HCT116 (cell line): ENCODE results near the gene LTBP4. TPM values are rescaled to one million over a fixed set of nuclear protein-coding genes. Genes with fewer than 3 reads are reported as not detected.

Experiments used
- ATAC-seq: fragments of 200-7000 bp; cut with Tn5 transposase; 2 replicates; pipeline ENCODE4 v1.9.1; 2020; ENCODE audit warnings: mild to moderate bottlenecking, moderate library complexity
- BruUV-seq: library from RNA; stranded (reverse); fragments of 400-500 nt; replicated peaks from 2 replicates; lab custom pipeline; 2021; lab: Mats Ljungman, UMichigan
- CTCF ChIA-PET: fragments of 300-600 bp; sonication (Branson Sonifier 250); formaldehyde crosslinking; loops from one replicate; lab custom pipeline; 2021; ENCODE audit warnings: antibody characterized with exemption; lab: Charles Lee
- POLR2A ChIA-PET: fragments of 300-600, 350-600 bp; sonication (Branson Sonifier 250); formaldehyde crosslinking; loops from one replicate; lab custom pipeline; 2021; ENCODE audit warnings: antibody characterized with exemption; lab: Charles Lee
- RAD21 ChIA-PET, 2 experiments: fragments of 300-600 bp; sonication (Branson Sonifier 250); formaldehyde crosslinking; loops; one replicate each; lab custom pipeline; 2023; ENCODE audit warnings: low total read pairs in 2 of 2; ENCODE audit not compliant: uncharacterized antibody in 2 of 2, unreplicated experiment in 2 of 2, low non-redundant PET in 1 of 2; lab: Charles Lee
- DNase-seq: peaks from one replicate; pipeline ENCODE4 v3.0.0-alpha.2; 2010; ENCODE audit warnings: low read depth, low spot score
- H2AFZ ChIP-seq: fragments of 200-600 bp; shearing (Covaris generic), sonication (generic); 2 replicates; pipeline ENCODE4 v1.6.1; 2017; ENCODE audit warnings: low read depth, mixed run types, mixed read lengths, antibody characterized with exemption, low read length; ENCODE audit not compliant: poor library complexity, severe bottlenecking
- H3K27ac ChIP-seq: 2 replicates; pipeline ENCODE4 v1.5.1; 2012; ENCODE audit warnings: low read depth, low read length
- H3K27me3 ChIP-seq: fragments of 200-600 bp; sonication (generic); 2 replicates; pipeline ENCODE4 v1.6.1; 2016; ENCODE audit warnings: mixed run types, low read length, mixed read lengths; ENCODE audit not compliant: insufficient read depth
- H3K36me3 ChIP-seq, 2 experiments: fragments of 200-500 bp in 1 of 2; fragments of 200-600 bp in 1 of 2; sonication (Bioruptor generic) in 1 of 2; sonication (generic) in 1 of 2; 2 replicates each; pipeline versions ENCODE4 v1.5.1 to v1.6.1; 2014 to 2016; ENCODE audit warnings: low read length in 2 of 2, inconsistent platforms in 1 of 2, mixed read lengths in 1 of 2, mixed run types in 1 of 2; ENCODE audit not compliant: insufficient read depth in 2 of 2, control insufficient read depth in 1 of 2
- H3K4me1 ChIP-seq, 2 experiments: fragments of 200-600 bp in 1 of 2; sonication (generic) in 1 of 2; 2 replicates each; pipeline versions ENCODE4 v1.5.1 to v1.6.1; 2012 to 2017; ENCODE audit warnings: low read length in 2 of 2, inconsistent platforms in 1 of 2, mild to moderate bottlenecking in 1 of 2, mixed read lengths in 1 of 2, mixed run types in 1 of 2, moderate library complexity in 1 of 2; ENCODE audit not compliant: insufficient read depth in 2 of 2, control insufficient read depth in 1 of 2
- H3K4me2 ChIP-seq: fragments of 200-600 bp; sonication (generic); 2 replicates; pipeline ENCODE4 v1.6.1; 2017; ENCODE audit warnings: mixed run types, low read length, mixed read lengths
- H3K4me3 ChIP-seq, 2 experiments: fragments of 200-600 bp in 1 of 2; sonication (generic) in 1 of 2; replicated peaks in 1 of 2; 2 replicates each; pipeline ENCODE4 v1.5.1; 2011 to 2016; ENCODE audit warnings: low read length in 2 of 2, control low read depth in 1 of 2, low read depth in 1 of 2, mild to moderate bottlenecking in 1 of 2, mixed read lengths in 1 of 2, mixed run types in 1 of 2
- H3K79me2 ChIP-seq: fragments of 200-600 bp; sonication (generic); 2 replicates; pipeline ENCODE4 v1.6.1; 2017; ENCODE audit warnings: mild to moderate bottlenecking, mixed run types, low read length, moderate library complexity, mixed read lengths; ENCODE audit not compliant: insufficient read depth
- H3K9ac ChIP-seq: fragments of 200-600 bp; sonication (generic); 2 replicates; pipeline ENCODE4 v1.6.1; 2016; ENCODE audit warnings: low read length, mixed read lengths
- H3K9me2 ChIP-seq: fragments of 200-600 bp; sonication (generic), shearing (Covaris generic); 2 replicates; pipeline ENCODE4 v1.6.1; 2017; ENCODE audit warnings: mixed run types, mild to moderate bottlenecking, moderate library complexity; ENCODE audit not compliant: insufficient read depth
- H3K9me3 ChIP-seq, 2 experiments: fragments of 200-500 bp in 1 of 2; fragments of 200-600 bp in 1 of 2; sonication (Bioruptor generic) in 1 of 2; sonication (generic) in 1 of 2; 2 replicates each; pipeline ENCODE4 v1.6.1; 2014 to 2017; ENCODE audit warnings: low read length in 2 of 2, mixed read lengths in 2 of 2, inconsistent platforms in 1 of 2, low read depth in 1 of 2, mild to moderate bottlenecking in 1 of 2, mixed run types in 1 of 2, moderate library complexity in 1 of 2; ENCODE audit not compliant: control insufficient read depth in 1 of 2, insufficient read depth in 1 of 2
- H4K20me1 ChIP-seq: fragments of 200-600 bp; sonication (generic), shearing (Covaris generic); 2 replicates; pipeline ENCODE4 v1.6.1; 2017; ENCODE audit warnings: mixed run types, mild to moderate bottlenecking, moderate library complexity; ENCODE audit not compliant: insufficient read depth
- CBX3 ChIP-seq: IDR thresholded peaks from 2 replicates; pipeline ENCODE4 v1.6.1; 2012; ENCODE audit warnings: low read depth
- EGR1 ChIP-seq: IDR thresholded peaks from 2 replicates; pipeline ENCODE4 v1.6.1; 2012; ENCODE audit warnings: low read depth
- EZH2 ChIP-seq: fragments of 200-600 bp; sonication (generic); IDR thresholded peaks from 2 replicates; pipeline ENCODE4 v1.6.1; 2017; ENCODE audit warnings: antibody characterized with exemption, mixed run types
- EZH2phosphoT487 ChIP-seq: fragments of 200-600 bp; IDR thresholded peaks from 2 replicates; pipeline ENCODE4 v1.6.1; 2018; ENCODE audit warnings: antibody characterized with exemption, borderline replicate concordance
- JUND ChIP-seq: IDR thresholded peaks from 2 replicates; pipeline ENCODE4 v1.6.1; 2012
- POLR2A ChIP-seq: IDR thresholded peaks from 2 replicates; pipeline ENCODE4 v1.7.0; 2011; ENCODE audit warnings: borderline replicate concordance; ENCODE audit not compliant: insufficient read depth, insufficient read length; ENCODE audit errors: extremely low read depth
- POLR2AphosphoS5 ChIP-seq: IDR thresholded peaks from 2 replicates; pipeline ENCODE4 v1.6.1; 2011; ENCODE audit warnings: mild to moderate bottlenecking, low read depth, low read length, moderate library complexity
- RAD21 ChIP-seq: IDR thresholded peaks from 2 replicates; pipeline ENCODE4 v1.6.1; 2012; ENCODE audit warnings: low read depth, mild to moderate bottlenecking
- SIN3A ChIP-seq: IDR thresholded peaks from 2 replicates; pipeline ENCODE4 v1.6.1; 2012; ENCODE audit warnings: low read depth
- SP1 ChIP-seq: IDR thresholded peaks from 2 replicates; pipeline ENCODE4 v1.6.1; 2012; ENCODE audit warnings: low read depth
- ZFX ChIP-seq: fragments of 450-650 bp; IDR thresholded peaks from 2 replicates; pipeline ENCODE4 v1.6.1; 2017
- intact Hi-C: fragments of 100-400 bp; cut with micrococcal nuclease; formaldehyde crosslinking; loops from 2 replicates; pipeline ENCODE4 v1.10.0; 2022
- total RNA-seq: library from RNA; stranded (reverse); gene quantifications from one replicate; pipeline ENCODE4 v1.2.1, GENCODE V29; 2021; ENCODE audit not compliant: unreplicated experiment
- TF ChIP-seq, protein P1 (sequence below): IDR thresholded peaks from 2 replicates; pipeline ENCODE4 v1.6.1; 2012
- TF ChIP-seq, protein P2 (sequence below): IDR thresholded peaks from 2 replicates; pipeline ENCODE4 v1.6.1; 2012
- TF ChIP-seq, protein P3 (sequence below), 3 experiments: fragments of 200-600 bp in 1 of 3; sonication (generic) in 1 of 3; IDR thresholded peaks in 2 of 3; conservative IDR thresholded peaks in 1 of 3; 2 replicates each; pipeline ENCODE4 v1.5.1; 2012 to 2017; ENCODE audit warnings: low read depth in 2 of 3, low read length in 2 of 3, antibody characterized with exemption in 1 of 3, borderline replicate concordance in 1 of 3, control low read depth in 1 of 3, mild to moderate bottlenecking in 1 of 3, mixed read lengths in 1 of 3, mixed run types in 1 of 3, moderate library complexity in 1 of 3; ENCODE audit not compliant: insufficient read depth in 1 of 3

Gene LTBP4
- total RNA-seq, 1 experiment from 2014 or later: 310 TPM

DNA sequence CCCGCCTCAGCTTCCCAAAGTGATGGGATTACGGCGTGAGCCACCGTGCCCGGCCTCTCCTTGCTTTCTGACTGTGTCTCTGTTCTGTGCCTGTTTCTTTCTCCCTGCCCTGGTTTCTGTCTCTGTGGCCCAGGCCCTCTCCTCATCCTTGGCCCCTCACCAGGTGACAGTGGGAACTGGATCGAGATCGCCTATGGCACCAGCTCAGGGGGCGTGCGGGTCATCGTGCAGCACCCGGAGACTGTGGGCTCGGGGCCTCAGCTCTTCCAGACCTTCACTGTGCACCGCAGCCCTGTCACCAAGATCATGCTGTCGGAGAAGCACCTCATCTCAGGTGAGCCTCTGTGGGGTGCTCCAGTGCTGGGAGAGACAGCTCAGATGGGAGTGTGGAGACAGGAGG is 14.6 kb upstream of the LTBP4 start:
- H3K4me2 ChIP-seq: no peak overlapping the region
- no peaks in the 10 kb centered on the region for H4K20me1 ChIP-seq
- ChIA-PET POLR2A (interaction anchor here (1.6 kb wide), 1 partner anchor 10 kb away, joined by 3 read pairs; no protein-coding TSS in a partner anchor), RAD21 (interaction anchor here in 1 of 2 experiments (0.5 kb wide), 1 partner anchor 18 kb away, joined by 4 read pairs; no protein-coding TSS in a partner anchor), CTCF (no interaction called here)
- no peak overlapping the region for H3K9ac ChIP-seq
- H3K9me2 ChIP-seq: no peaks in the 10 kb centered on the region
- intact Hi-C loops: no loop called here
- no peak overlapping the region for H3K4me3 ChIP-seq
- H3K9me3 ChIP-seq: no peaks in the 10 kb centered on the region
- no peak overlapping the region for H3K27ac ChIP-seq
- no peak overlapping the region for H2AFZ ChIP-seq
- no peak for ATAC-seq
- no peak for TF ChIP-seq EZH2phosphoT487
- no peak for TF ChIP-seq EGR1
- no peak for TF ChIP-seq EZH2
- TF ChIP-seq POLR2A: no peak
- TF ChIP-seq SP1: no peak
- no peak for TF ChIP-seq JUND
- no peak for TF ChIP-seq RAD21
- TF ChIP-seq, protein P1, sequence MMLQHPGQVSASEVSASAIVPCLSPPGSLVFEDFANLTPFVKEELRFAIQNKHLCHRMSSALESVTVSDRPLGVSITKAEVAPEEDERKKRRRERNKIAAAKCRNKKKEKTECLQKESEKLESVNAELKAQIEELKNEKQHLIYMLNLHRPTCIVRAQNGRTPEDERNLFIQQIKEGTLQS: no peak
- TF ChIP-seq SIN3A: no peak
- TF ChIP-seq ZFX: no peak
- no peaks in the 10 kb centered on the region for H3K79me2 ChIP-seq
- BruUV-seq: no TSS peak
- H3K27me3 ChIP-seq: no peaks in the 10 kb centered on the region
- H3K36me3 ChIP-seq: peaks cover 8 to 14% of the 10 kb centered on the region in 2 experiments; a peak in 3 of 4 replicates
- DNase-seq: no peak
- peaks cover 11 to 28% of the 10 kb centered on the region in 2 experiments for H3K4me1 ChIP-seq

DNA sequence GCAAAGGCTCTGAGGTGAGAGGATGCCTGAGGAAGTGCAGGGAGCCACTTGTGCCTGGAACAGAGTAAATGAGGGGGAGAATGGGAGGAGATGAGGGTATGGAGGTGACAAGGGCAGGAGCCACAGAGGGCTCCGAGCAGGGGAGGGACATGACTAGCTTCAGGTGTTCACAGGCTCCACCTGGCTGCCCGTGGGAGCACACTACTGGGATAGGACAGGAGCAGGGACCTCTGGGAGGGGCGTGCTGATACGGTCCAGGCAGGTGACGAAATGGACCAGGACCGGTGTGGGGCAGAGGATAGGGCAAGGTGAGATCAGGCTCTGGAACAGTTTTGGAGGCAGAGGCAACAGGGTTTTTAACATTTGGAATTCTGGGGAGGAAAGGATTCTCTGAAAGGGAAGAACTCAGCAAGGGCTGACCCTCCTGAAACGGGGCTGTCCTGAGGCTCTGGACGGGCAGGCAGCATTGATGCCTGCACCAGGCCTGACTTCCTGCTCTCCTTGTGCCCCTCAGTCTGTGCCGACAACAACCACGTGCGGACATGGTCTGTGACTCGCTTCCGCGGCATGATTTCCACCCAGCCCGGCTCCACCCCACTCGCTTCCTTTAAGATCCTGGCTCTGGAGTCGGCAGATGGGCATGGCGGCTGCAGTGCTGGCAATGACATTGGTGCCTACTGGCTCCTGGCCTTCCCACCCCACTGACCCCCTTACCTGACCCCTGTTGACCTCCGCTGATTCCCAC is 12.9 kb upstream of the LTBP4 start:
- POLR2A ChIA-PET: no interaction called here
- peak; percentile 46 for DNase-seq
- Histone ChIP-seq H3K9ac (peak overlapping the region; percentile 52), H3K27me3 (no peaks in the 10 kb centered on the region), H3K4me1 (peaks cover 15 to 35% of the 10 kb centered on the region in 2 experiments), H3K4me3 (no peak overlapping the region), H3K9me3 (no peaks in the 10 kb centered on the region), H3K27ac (peak overlapping the region; percentile 50), H4K20me1 (no peaks in the 10 kb centered on the region), H3K9me2 (no peaks in the 10 kb centered on the region), H2AFZ (no peak overlapping the region), H3K79me2 (no peaks in the 10 kb centered on the region), H3K4me2 (peak overlapping the region; percentile 59), H3K36me3 (peaks cover 6 to 10% of the 10 kb centered on the region in 2 experiments; a peak in 2 of 4 replicates)
- intact Hi-C loops: no loop called here
- TF ChIP-seq, protein P2, sequence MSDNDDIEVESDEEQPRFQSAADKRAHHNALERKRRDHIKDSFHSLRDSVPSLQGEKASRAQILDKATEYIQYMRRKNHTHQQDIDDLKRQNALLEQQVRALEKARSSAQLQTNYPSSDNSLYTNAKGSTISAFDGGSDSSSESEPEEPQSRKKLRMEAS: peak; percentile 90
- 0 out of 2 replicates have a peak, but pooled peaks have one; percentile 27 for TF ChIP-seq POLR2AphosphoS5
- TF ChIP-seq CBX3: no peak
- TF ChIP-seq, protein P3, sequence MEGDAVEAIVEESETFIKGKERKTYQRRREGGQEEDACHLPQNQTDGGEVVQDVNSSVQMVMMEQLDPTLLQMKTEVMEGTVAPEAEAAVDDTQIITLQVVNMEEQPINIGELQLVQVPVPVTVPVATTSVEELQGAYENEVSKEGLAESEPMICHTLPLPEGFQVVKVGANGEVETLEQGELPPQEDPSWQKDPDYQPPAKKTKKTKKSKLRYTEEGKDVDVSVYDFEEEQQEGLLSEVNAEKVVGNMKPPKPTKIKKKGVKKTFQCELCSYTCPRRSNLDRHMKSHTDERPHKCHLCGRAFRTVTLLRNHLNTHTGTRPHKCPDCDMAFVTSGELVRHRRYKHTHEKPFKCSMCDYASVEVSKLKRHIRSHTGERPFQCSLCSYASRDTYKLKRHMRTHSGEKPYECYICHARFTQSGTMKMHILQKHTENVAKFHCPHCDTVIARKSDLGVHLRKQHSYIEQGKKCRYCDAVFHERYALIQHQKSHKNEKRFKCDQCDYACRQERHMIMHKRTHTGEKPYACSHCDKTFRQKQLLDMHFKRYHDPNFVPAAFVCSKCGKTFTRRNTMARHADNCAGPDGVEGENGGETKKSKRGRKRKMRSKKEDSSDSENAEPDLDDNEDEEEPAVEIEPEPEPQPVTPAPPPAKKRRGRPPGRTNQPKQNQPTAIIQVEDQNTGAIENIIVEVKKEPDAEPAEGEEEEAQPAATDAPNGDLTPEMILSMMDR (IDR thresholded peaks at IDR 0.05 in 2 of 3, conservative IDR thresholded peaks at IDR 0.05 in 1 of 3; ENCODE audit: borderline replicate concordance in 1 of 3, insufficient read depth in 1 of 3, low read depth in 2 of 3, low read length in 2 of 3): 0 out of 6 replicates have a peak, but pooled peaks of 1 of the 3 experiments have one; percentile 5
- CTCF ChIA-PET: no interaction called here
- ATAC-seq: peak; percentile 75
- RAD21 ChIA-PET: no interaction called here
- BruUV-seq: no TSS peak
